HG02973 (cell line): ENCODE data around the gene DHRS11.

Experiments used
- ATAC-seq: cut with Tn5 transposase; IDR thresholded peaks from one replicate; pipeline ENCODE4 v1.9.1; 2021; ENCODE audit warnings: moderate library complexity; ENCODE audit not compliant: unreplicated experiment

Gene DHRS11

GRCh38 chr17:36613155-36613554 is 21.5 kb downstream of the DHRS11 start:
- ATAC-seq: no peak

- ATAC-seq: no peak
Measured at GRCh38 chr17:36614081-36614480, 22.4 kb downstream of the DHRS11 start.

- no peak for ATAC-seq
Measured at GRCh38 chr17:36614933-36615332, 23.3 kb downstream of the DHRS11 start.

GRCh38 chr17:36616061-36617029 is 24.7 kb downstream of the DHRS11 start:
- no peak for ATAC-seq

GRCh38 chr17:36617773-36618172 is 26.1 kb downstream of the DHRS11 start:
- no peak for ATAC-seq

- no peak for ATAC-seq
Measured at GRCh38 chr17:36623281-36623680, 31.6 kb downstream of the DHRS11 start.

- no peak for ATAC-seq
Measured at GRCh38 chr17:36625188-36625587, 33.5 kb downstream of the DHRS11 start.

GRCh38 chr17:36627101-36627500 is 35.4 kb downstream of the DHRS11 start:
- no peak for ATAC-seq

- ATAC-seq: no peak
Measured at GRCh38 chr17:36628576-36628975, 36.9 kb downstream of the DHRS11 start.

- ATAC-seq: no peak
Measured at GRCh38 chr17:36629252-36629847, 37.7 kb downstream of the DHRS11 start.

- no peak for ATAC-seq
Measured at GRCh38 chr17:36629970-36630502, 38.4 kb downstream of the DHRS11 start.

GRCh38 chr17:36631022-36631421 is 39.3 kb downstream of the DHRS11 start:
- no peak for ATAC-seq

GRCh38 chr17:36632916-36633771 is 41.5 kb downstream of the DHRS11 start:
- no peak for ATAC-seq

GRCh38 chr17:36640346-36640745 is 48.7 kb downstream of the DHRS11 start:
- no peak for ATAC-seq

- no peak for ATAC-seq
Measured at GRCh38 chr17:36640836-36641235, 49.2 kb downstream of the DHRS11 start.

- no peak for ATAC-seq
Measured at GRCh38 chr17:36641331-36641876, 49.7 kb downstream of the DHRS11 start.

- ATAC-seq: no peak
Measured at GRCh38 chr17:36641877-36642845, 50.5 kb downstream of the DHRS11 start.

GRCh38 chr17:36643086-36643685 is 51.5 kb downstream of the DHRS11 start:
- no peak for ATAC-seq

- ATAC-seq: no peak
Measured at GRCh38 chr17:36645422-36645821, 53.7 kb downstream of the DHRS11 start.
